Neural progenitor cell (in vitro differentiated cells): ENCODE data around the gene CDAN1. TPM values are rescaled to one million over a fixed set of nuclear protein-coding genes. Genes with fewer than 3 reads are reported as not detected.
A peak's percentile ranks its signal among the peaks of the same experiment; 100 is the strongest.

Experiments used
- DNase-seq: peaks from one replicate; pipeline ENCODE4 v3.0.0-alpha.2; 2016; ENCODE audit warnings: low spot score
- H2AFZ ChIP-seq: fragments of 200-600 bp; sonication (generic); replicated peaks from 2 replicates; pipeline ENCODE4 v1.6.1; 2016; ENCODE audit warnings: antibody characterized with exemption
- H3F3A ChIP-seq: fragments of 200-600 bp; sonication (generic); 2 replicates; pipeline ENCODE4 v1.6.1; 2016; ENCODE audit warnings: antibody characterized with exemption, low read depth
- H3K27ac ChIP-seq: fragments of 200-600 bp; sonication (generic); 2 replicates; pipeline ENCODE4 v1.5.1; 2016; ENCODE audit warnings: mild to moderate bottlenecking
- H3K27me3 ChIP-seq: fragments of 200-600 bp; sonication (generic); 2 replicates; pipeline ENCODE4 v1.6.1; 2016; ENCODE audit warnings: mild to moderate bottlenecking, moderate library complexity
- H3K36me3 ChIP-seq: fragments of 200-600 bp; sonication (generic); 2 replicates; pipeline ENCODE4 v1.5.1; 2016
- H3K4me1 ChIP-seq: fragments of 200-600 bp; sonication (generic); 2 replicates; pipeline ENCODE4 v1.6.1; 2016; ENCODE audit warnings: mixed run types
- H3K4me2 ChIP-seq: fragments of 200-600 bp; sonication (generic); 2 replicates; pipeline ENCODE4 v1.6.1; 2016
- H3K4me3 ChIP-seq: fragments of 200-600 bp; sonication (generic); 2 replicates; pipeline ENCODE4 v1.5.1; 2016
- H3K79me2 ChIP-seq: fragments of 200-600 bp; sonication (generic); 2 replicates; pipeline ENCODE4 v1.6.1; 2016; ENCODE audit warnings: low read depth
- H3K9ac ChIP-seq: fragments of 200-600 bp; sonication (generic); 2 replicates; pipeline ENCODE4 v1.6.1; 2016
- H3K9me3 ChIP-seq: fragments of 200-600 bp; sonication (generic); 2 replicates; pipeline ENCODE4 v1.5.1; 2016; ENCODE audit warnings: low read depth
- H4K20me1 ChIP-seq: fragments of 200-600 bp; sonication (generic); 2 replicates; pipeline ENCODE4 v1.6.1; 2016; ENCODE audit warnings: low read depth
- H3K27ac Mint-ChIP-seq: 3 replicates; pipeline ENCODE4 v1.8.0; 2021; ENCODE audit warnings: mixed read lengths
- H3K27me3 Mint-ChIP-seq: 2 replicates; pipeline ENCODE4 v1.8.0; 2022; ENCODE audit warnings: low read depth, mild to moderate bottlenecking, inconsistent platforms, moderate library complexity, mixed read lengths; ENCODE audit not compliant: insufficient read depth
- H3K36me3 Mint-ChIP-seq: 3 replicates; pipeline ENCODE4 v1.8.0; 2021; ENCODE audit warnings: mixed read lengths
- H3K4me1 Mint-ChIP-seq: 3 replicates; pipeline ENCODE4 v1.8.0; 2021; ENCODE audit warnings: mixed read lengths
- H3K4me3 Mint-ChIP-seq: 3 replicates; pipeline ENCODE4 v1.8.0; 2021; ENCODE audit warnings: mild to moderate bottlenecking, moderate library complexity, mixed read lengths
- H3K9me3 Mint-ChIP-seq: 3 replicates; pipeline ENCODE4 v1.8.0; 2020; ENCODE audit warnings: mixed read lengths
- EZH2 ChIP-seq: fragments of 200-600 bp; sonication (generic); IDR thresholded peaks from 2 replicates; pipeline ENCODE4 v1.6.1; 2017; ENCODE audit warnings: antibody characterized with exemption, mild to moderate bottlenecking, moderate library complexity
- EZH2phosphoT487 ChIP-seq: fragments of 200-600 bp; sonication (generic); IDR thresholded peaks from 2 replicates; pipeline ENCODE4 v1.6.1; 2017; ENCODE audit warnings: antibody characterized with exemption
- total RNA-seq: library from RNA; depleted of rRNA; stranded (reverse); fragments of >200 nt; gene quantifications from 2 replicates; pipeline ENCODE4 v1.2.3, GENCODE V29; 2015; ENCODE audit warnings: low replicate concordance
- TF ChIP-seq, protein P1 (sequence below): fragments of 200-600 bp; sonication (generic); IDR thresholded peaks from 2 replicates; pipeline ENCODE4 v1.5.1; 2017; ENCODE audit warnings: antibody characterized with exemption, mild to moderate bottlenecking

CDAN1 gene, protein sequence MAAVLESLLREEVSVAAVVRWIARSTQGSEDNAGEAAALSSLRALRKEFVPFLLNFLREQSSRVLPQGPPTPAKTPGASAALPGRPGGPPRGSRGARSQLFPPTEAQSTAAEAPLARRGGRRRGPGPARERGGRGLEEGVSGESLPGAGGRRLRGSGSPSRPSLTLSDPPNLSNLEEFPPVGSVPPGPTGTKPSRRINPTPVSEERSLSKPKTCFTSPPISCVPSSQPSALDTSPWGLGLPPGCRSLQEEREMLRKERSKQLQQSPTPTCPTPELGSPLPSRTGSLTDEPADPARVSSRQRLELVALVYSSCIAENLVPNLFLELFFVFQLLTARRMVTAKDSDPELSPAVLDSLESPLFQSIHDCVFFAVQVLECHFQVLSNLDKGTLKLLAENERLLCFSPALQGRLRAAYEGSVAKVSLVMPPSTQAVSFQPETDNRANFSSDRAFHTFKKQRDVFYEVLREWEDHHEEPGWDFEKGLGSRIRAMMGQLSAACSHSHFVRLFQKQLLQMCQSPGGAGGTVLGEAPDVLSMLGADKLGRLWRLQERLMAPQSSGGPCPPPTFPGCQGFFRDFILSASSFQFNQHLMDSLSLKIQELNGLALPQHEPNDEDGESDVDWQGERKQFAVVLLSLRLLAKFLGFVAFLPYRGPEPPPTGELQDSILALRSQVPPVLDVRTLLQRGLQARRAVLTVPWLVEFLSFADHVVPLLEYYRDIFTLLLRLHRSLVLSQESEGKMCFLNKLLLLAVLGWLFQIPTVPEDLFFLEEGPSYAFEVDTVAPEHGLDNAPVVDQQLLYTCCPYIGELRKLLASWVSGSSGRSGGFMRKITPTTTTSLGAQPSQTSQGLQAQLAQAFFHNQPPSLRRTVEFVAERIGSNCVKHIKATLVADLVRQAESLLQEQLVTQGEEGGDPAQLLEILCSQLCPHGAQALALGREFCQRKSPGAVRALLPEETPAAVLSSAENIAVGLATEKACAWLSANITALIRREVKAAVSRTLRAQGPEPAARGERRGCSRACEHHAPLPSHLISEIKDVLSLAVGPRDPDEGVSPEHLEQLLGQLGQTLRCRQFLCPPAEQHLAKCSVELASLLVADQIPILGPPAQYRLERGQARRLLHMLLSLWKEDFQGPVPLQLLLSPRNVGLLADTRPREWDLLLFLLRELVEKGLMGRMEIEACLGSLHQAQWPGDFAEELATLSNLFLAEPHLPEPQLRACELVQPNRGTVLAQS
- 18.7 and 20.2 TPM in 2 replicates for total RNA-seq

DNA sequence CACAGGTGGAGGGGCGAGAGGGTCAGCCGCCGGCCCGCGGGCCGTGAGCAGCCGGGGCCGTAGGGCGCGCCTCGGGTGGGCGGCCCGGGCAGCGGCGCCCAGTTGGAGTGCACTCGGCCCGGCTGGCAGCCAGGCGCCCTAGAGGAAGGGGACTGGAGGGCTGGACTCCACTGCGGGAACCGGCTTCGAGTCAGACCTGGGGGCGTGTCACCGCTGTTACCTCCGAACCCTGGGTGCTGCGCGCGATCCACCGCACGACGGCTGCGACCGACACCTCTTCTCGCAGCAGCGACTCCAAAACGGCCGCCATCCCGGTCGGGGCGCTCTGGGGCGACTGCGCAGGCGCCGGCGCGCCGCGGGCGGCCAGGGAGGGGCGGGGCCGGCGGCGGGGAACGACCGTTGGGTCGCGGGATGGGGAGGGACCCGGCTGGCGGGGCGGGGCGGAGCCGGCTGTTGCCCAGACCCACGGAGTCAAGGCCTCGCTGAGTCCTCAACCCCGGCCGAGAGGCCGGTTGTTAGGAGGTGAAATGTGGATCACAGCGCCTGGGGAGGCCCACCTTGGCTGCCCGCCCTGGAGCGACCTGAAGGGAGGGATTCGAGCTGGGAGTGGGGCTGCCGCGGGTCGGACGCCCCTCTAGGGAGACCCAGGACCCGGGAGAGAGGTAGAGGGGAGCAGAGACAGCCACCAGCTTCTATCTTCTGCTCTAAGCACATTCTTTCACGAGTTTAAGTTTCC lies at the start of gene CDAN1:
Gene CDAN1 (minus strand): TSS at position 336 of the 736 bp plus-strand sequence. CDS start 26 bp downstream, at position 310.
- peaks cover 3% of the 10 kb centered on the region for H3K4me1 ChIP-seq
- peaks cover 14% of the 10 kb centered on the region for H3F3A ChIP-seq
- DNase-seq, result peak; percentile 92
- peak within 1 kb of the TSS; percentile 92 for H3K27ac Mint-ChIP-seq
- H3K36me3 ChIP-seq, result peaks cover 3% of the 10 kb centered on the region
- peaks cover 17% of the 10 kb centered on the region for H4K20me1 ChIP-seq
- H3K36me3 Mint-ChIP-seq, result peaks cover 18% of the 10 kb centered on the region
- no peak for TF ChIP-seq EZH2
- no peak for TF ChIP-seq EZH2phosphoT487
- TF ChIP-seq, protein P1, sequence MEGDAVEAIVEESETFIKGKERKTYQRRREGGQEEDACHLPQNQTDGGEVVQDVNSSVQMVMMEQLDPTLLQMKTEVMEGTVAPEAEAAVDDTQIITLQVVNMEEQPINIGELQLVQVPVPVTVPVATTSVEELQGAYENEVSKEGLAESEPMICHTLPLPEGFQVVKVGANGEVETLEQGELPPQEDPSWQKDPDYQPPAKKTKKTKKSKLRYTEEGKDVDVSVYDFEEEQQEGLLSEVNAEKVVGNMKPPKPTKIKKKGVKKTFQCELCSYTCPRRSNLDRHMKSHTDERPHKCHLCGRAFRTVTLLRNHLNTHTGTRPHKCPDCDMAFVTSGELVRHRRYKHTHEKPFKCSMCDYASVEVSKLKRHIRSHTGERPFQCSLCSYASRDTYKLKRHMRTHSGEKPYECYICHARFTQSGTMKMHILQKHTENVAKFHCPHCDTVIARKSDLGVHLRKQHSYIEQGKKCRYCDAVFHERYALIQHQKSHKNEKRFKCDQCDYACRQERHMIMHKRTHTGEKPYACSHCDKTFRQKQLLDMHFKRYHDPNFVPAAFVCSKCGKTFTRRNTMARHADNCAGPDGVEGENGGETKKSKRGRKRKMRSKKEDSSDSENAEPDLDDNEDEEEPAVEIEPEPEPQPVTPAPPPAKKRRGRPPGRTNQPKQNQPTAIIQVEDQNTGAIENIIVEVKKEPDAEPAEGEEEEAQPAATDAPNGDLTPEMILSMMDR, result no peak
- no peaks in the 10 kb centered on the region for H3K9me3 ChIP-seq
- peaks cover 8% of the 10 kb centered on the region for H3K27me3 Mint-ChIP-seq
- no peaks in the 10 kb centered on the region for H3K9me3 Mint-ChIP-seq
- peaks cover 15% of the 10 kb centered on the region for H3K4me1 Mint-ChIP-seq
- H3K4me2 ChIP-seq, result peak within 1 kb of the TSS; percentile 85
- H3K9ac ChIP-seq, result peak within 1 kb of the TSS; percentile 70
- no peak within 1 kb of the TSS for H3K27ac ChIP-seq
- H3K4me3 Mint-ChIP-seq, result peak within 1 kb of the TSS; percentile 89
- H2AFZ ChIP-seq, result peak within 1 kb of the TSS; percentile 95
- H3K79me2 ChIP-seq, result peaks cover 8% of the 10 kb centered on the region
- no peaks in the 10 kb centered on the region for H3K27me3 ChIP-seq
- peak within 1 kb of the TSS; percentile 98 for H3K4me3 ChIP-seq

DNA sequence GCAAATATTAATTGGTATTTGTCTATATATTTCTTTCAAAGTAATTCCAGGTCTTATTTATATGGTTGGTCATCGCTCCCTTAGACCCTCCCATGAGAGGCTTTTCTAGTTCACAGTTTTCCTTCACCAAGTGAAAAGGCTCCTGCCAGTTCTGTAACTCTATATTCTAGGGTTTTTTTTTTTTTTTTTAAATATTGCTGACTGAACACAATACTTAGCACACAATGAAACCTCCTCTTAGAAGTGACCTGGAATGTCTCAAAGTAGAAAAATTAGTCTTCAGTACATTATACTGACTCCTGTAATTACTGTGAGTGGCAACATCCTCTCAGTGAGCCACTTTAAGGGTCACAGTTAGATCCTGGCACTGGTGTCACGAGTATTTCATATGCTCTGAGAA lies 48.6 kb upstream of the CDAN1 start:
- no peak overlapping the region for H3K27ac Mint-ChIP-seq
- Histone ChIP-seq H4K20me1 (no peaks in the 10 kb centered on the region), H3K27ac (no peak overlapping the region), H3K9ac (no peak overlapping the region), H3K4me3 (no peak overlapping the region), H3K79me2 (no peaks in the 10 kb centered on the region), H3F3A (no peaks in the 10 kb centered on the region), H2AFZ (no peak overlapping the region), H3K9me3 (no peaks in the 10 kb centered on the region), H3K27me3 (no peaks in the 10 kb centered on the region), H3K4me1 (no peaks in the 10 kb centered on the region), H3K4me2 (no peak overlapping the region), H3K36me3 (no peaks in the 10 kb centered on the region)
- DNase-seq, result no peak
- peaks cover 12% of the 10 kb centered on the region for H3K36me3 Mint-ChIP-seq
- H3K4me3 Mint-ChIP-seq, result no peak overlapping the region
- TF ChIP-seq EZH2phosphoT487 (no peak), EZH2 (no peak)
- TF ChIP-seq, protein P1, result no peak
- H3K27me3 Mint-ChIP-seq, result peaks cover 2% of the 10 kb centered on the region
- H3K4me1 Mint-ChIP-seq, result peaks cover 4% of the 10 kb centered on the region
- H3K9me3 Mint-ChIP-seq, result no peaks in the 10 kb centered on the region

DNA sequence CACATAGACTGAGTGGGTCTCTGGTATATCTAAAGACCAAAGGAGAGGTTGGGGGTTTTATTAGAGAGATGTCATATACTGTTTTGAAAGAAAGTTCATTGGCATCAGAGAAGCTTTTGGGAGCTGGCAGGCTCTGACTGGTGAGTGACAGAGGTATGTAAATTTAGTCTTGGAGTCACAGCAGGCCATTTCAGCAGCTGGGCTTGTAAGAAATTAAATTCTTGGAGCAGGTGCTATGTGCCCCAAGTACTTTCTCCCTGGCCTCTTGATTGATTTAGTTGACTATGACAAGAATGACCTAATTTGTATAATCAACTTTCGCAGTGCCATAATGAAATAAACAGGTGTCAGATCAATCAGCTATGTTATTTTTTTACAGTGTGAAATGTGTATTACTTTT lies 47.8 kb upstream of the CDAN1 start:
- peak; percentile 4 for DNase-seq
- Mint-ChIP-seq H3K27ac (no peak overlapping the region), H3K36me3 (peaks cover 12% of the 10 kb centered on the region), H3K27me3 (peaks cover 2% of the 10 kb centered on the region), H3K4me1 (peaks cover 4% of the 10 kb centered on the region), H3K9me3 (no peaks in the 10 kb centered on the region), H3K4me3 (no peak overlapping the region)
- Histone ChIP-seq H3K36me3 (no peaks in the 10 kb centered on the region), H3K27me3 (no peaks in the 10 kb centered on the region), H3K4me3 (no peak overlapping the region), H3K9ac (no peak overlapping the region), H3K79me2 (no peaks in the 10 kb centered on the region), H3K4me2 (no peak overlapping the region), H3K27ac (no peak overlapping the region), H4K20me1 (no peaks in the 10 kb centered on the region), H3F3A (no peaks in the 10 kb centered on the region), H3K4me1 (no peaks in the 10 kb centered on the region), H2AFZ (no peak overlapping the region), H3K9me3 (no peaks in the 10 kb centered on the region)
- TF ChIP-seq, protein P1, result no peak
- TF ChIP-seq EZH2 (no peak), EZH2phosphoT487 (no peak)
